ENCODE data around the gene FOXJ3. TPM values are rescaled to one million over a fixed set of nuclear protein-coding genes. Genes with fewer than 3 reads are reported as not detected.

Gene FOXJ3
- total and polyA plus RNA-seq, 2 of the 13 experiments (the other 11 are each of a cell fraction or from before 2014, with no cell fraction given), result 16.6 to 48.5 TPM

DNA sequence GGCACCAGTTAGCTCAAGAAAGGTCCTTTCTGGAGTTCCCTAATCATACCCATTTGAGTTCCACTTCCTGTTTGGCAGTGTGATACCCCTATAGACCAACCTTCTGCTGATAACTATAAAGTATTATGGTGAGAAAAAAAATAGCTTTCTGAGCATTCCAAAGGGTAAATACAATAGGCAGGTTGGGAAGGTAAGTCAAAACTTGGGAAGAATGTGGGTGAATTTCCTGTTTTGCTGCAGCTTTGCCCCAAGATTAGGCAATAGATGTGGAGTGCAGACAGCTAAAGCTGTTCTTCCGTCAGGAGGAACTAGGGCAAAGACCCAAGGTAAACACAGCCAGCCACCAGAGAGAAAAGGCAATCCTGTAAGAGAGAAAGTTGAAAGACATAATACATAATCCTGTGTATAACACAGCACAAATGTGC lies 120.6 kb downstream of the FOXJ3 start (continued):
- TF ChIP-seq, protein P1, sequence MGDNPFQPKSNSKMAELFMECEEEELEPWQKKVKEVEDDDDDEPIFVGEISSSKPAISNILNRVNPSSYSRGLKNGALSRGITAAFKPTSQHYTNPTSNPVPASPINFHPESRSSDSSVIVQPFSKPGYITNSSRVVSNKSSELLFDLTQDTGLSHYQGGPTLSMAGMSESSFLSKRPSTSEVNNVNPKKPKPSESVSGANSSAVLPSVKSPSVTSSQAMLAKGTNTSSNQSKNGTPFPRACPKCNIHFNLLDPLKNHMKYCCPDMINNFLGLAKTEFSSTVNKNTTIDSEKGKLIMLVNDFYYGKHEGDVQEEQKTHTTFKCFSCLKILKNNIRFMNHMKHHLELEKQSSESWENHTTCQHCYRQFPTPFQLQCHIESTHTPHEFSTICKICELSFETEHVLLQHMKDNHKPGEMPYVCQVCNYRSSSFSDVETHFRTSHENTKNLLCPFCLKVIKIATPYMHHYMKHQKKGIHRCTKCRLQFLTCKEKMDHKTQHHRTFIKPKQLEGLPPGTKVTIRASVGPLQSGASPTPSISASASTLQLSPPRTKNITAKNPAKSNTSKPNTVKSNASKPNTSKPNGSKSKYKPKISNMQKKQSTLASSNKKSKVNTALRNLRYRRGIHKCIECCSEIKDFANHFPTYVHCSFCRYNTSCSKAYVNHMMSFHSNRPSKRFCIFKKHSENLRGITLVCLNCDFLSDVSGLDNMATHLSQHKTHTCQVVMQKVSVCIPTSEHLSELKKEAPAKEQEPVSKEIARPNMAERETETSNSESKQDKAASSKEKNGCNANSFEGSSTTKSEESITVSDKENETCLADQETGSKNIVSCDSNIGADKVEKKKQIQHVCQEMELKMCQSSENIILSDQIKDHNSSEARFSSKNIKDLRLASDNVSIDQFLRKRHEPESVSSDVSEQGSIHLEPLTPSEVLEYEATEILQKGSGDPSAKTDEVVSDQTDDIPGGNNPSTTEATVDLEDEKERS (CRISPR knock-in tag; IDR thresholded peaks at IDR 0.05), result no peak
- TF ChIP-seq SRSF1 (optimal IDR thresholded peaks at IDR 0.05; ENCODE audit: low read depth, low read length), result no peak
- no peak for TF ChIP-seq SSRP1 (CRISPR knock-in tag; IDR thresholded peaks at IDR 0.05)
- TF ChIP-seq, protein P2, sequence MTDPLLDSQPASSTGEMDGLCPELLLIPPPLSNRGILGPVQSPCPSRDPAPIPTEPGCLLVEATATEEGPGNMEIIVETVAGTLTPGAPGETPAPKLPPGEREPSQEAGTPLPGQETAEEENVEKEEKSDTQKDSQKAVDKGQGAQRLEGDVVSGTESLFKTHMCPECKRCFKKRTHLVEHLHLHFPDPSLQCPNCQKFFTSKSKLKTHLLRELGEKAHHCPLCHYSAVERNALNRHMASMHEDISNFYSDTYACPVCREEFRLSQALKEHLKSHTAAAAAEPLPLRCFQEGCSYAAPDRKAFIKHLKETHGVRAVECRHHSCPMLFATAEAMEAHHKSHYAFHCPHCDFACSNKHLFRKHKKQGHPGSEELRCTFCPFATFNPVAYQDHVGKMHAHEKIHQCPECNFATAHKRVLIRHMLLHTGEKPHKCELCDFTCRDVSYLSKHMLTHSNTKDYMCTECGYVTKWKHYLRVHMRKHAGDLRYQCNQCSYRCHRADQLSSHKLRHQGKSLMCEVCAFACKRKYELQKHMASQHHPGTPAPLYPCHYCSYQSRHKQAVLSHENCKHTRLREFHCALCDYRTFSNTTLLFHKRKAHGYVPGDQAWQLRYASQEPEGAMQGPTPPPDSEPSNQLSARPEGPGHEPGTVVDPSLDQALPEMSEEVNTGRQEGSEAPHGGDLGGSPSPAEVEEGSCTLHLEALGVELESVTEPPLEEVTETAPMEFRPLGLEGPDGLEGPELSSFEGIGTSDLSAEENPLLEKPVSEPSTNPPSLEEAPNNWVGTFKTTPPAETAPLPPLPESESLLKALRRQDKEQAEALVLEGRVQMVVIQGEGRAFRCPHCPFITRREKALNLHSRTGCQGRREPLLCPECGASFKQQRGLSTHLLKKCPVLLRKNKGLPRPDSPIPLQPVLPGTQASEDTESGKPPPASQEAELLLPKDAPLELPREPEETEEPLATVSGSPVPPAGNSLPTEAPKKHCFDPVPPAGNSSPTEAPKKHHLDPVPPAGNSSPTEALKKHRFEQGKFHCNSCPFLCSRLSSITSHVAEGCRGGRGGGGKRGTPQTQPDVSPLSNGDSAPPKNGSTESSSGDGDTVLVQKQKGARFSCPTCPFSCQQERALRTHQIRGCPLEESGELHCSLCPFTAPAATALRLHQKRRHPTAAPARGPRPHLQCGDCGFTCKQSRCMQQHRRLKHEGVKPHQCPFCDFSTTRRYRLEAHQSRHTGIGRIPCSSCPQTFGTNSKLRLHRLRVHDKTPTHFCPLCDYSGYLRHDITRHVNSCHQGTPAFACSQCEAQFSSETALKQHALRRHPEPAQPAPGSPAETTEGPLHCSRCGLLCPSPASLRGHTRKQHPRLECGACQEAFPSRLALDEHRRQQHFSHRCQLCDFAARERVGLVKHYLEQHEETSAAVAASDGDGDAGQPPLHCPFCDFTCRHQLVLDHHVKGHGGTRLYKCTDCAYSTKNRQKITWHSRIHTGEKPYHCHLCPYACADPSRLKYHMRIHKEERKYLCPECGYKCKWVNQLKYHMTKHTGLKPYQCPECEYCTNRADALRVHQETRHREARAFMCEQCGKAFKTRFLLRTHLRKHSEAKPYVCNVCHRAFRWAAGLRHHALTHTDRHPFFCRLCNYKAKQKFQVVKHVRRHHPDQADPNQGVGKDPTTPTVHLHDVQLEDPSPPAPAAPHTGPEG (CRISPR knock-in tag; IDR thresholded peaks at IDR 0.05), result no peak
- TF ChIP-seq RCOR2 (CRISPR knock-in tag; IDR thresholded peaks at IDR 0.05), result peak; percentile 72; the same call in 1 of the 2 replicates
- no peak for TF ChIP-seq ZNF75D (CRISPR knock-in tag; IDR thresholded peaks at IDR 0.05; ENCODE audit: borderline replicate concordance)
- TF ChIP-seq TBX3 (IDR thresholded peaks at IDR 0.05; ENCODE audit: borderline replicate concordance), result no peak
- no peak for TF ChIP-seq GPN1 (CRISPR knock-in tag; IDR thresholded peaks at IDR 0.05; ENCODE audit: borderline replicate concordance)
- TF ChIP-seq ZNF619 (CRISPR knock-in tag; IDR thresholded peaks at IDR 0.05), result no peak
- no peak for TF ChIP-seq TCF7L2 (IDR thresholded peaks at IDR 0.05; ENCODE audit: low read depth, low read length)
- 0 out of 2 replicates have a peak, but pooled peaks have one; percentile 42 for TF ChIP-seq GATAD1 (CRISPR knock-in tag; IDR thresholded peaks at IDR 0.05)
- TF ChIP-seq, protein P3, sequence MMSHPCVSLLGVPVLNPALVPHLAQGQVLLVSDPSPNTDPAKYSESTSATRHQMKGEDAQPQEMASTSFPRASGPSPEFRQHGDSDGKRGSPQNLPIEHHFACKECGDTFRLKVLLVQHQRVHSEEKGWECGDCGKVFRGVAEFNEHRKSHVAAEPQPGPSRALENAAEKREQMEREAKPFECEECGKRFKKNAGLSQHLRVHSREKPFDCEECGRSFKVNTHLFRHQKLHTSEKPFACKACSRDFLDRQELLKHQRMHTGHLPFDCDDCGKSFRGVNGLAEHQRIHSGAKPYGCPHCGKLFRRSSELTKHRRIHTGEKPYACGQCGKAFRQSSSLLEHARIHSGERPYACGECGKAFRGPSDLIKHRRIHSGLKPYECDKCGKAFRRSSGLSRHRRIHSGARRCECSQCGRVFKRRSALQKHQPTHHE (CRISPR knock-in tag; IDR thresholded peaks at IDR 0.05; ENCODE audit: borderline replicate concordance), result no peak
- TF ChIP-seq PHF5A (CRISPR knock-in tag; IDR thresholded peaks at IDR 0.05; ENCODE audit: low read depth, unreplicated experiment), result peak; percentile 73
- TF ChIP-seq MED1 (CRISPR knock-in tag; IDR thresholded peaks at IDR 0.05), result peak; percentile 93
- TF ChIP-seq, protein P4, sequence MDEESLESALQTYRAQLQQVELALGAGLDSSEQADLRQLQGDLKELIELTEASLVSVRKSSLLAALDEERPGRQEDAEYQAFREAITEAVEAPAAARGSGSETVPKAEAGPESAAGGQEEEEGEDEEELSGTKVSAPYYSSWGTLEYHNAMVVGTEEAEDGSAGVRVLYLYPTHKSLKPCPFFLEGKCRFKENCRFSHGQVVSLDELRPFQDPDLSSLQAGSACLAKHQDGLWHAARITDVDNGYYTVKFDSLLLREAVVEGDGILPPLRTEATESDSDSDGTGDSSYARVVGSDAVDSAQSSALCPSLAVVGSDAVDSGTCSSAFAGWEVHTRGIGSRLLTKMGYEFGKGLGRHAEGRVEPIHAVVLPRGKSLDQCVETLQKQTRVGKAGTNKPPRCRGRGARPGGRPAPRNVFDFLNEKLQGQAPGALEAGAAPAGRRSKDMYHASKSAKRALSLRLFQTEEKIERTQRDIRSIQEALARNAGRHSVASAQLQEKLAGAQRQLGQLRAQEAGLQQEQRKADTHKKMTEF (CRISPR knock-in tag; IDR thresholded peaks at IDR 0.05), result peak; percentile 85
- TF ChIP-seq RBAK (CRISPR knock-in tag; IDR thresholded peaks at IDR 0.05), result peak; percentile 25; the same call in 1 of the 2 replicates
- TF ChIP-seq TOE1 (CRISPR knock-in tag; IDR thresholded peaks at IDR 0.05), result no peak
- no peak for TF ChIP-seq ZNF557 (CRISPR knock-in tag; IDR thresholded peaks at IDR 0.05)
- no peak for TF ChIP-seq RAD21 (CRISPR knock-in tag; IDR thresholded peaks at IDR 0.05)
- TF ChIP-seq ZNF546 (CRISPR knock-in tag; conservative IDR thresholded peaks at IDR 0.05), result no peak
- no peak for TF ChIP-seq ZNF776 (CRISPR knock-in tag; IDR thresholded peaks at IDR 0.05)
